ENCODE measurements around the gene SLC6A1. TPM values are rescaled to one million over a fixed set of nuclear protein-coding genes. Genes with fewer than 3 reads are reported as not detected.

The SLC6A1 gene
- total and polyA plus RNA-seq, 2 of the 8 experiments (the other 6 are each of a cell fraction or from before 2014, with no cell fraction given), result 0.30 to 0.63 TPM

DNA sequence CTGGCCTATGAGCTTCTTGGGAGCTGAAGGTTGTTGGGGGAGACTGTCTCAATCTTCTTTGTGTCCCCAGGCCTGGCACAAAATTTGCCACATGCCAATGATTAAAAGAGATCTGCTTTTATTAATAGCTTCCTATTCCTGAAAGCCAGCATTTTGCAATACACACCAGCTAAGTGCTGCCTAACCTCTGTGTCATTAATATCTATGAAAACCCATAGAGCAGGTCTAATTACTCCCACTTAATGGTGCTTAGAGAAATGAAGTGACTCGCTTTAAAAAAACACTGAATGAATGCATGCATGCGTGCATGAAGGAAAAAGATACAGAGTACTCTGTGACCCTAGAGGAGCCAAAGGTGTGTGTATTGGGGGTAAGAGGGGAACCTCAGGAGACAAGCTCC is 55.0 kb downstream of the SLC6A1 start:
- CTCF ChIA-PET (ENCODE audit: partially characterized antibody), result interaction anchor here (0.9 to 9.1 kb wide), 9 partner anchors 13 to 289 kb away, joined by 3 to 81 read pairs (median 4); no protein-coding TSS in a partner anchor
- Histone ChIP-seq H3K4me1 (replicated peaks in 1 of 4; ENCODE audit: control insufficient read depth in 3 of 4, insufficient read depth in 4 of 4, low read length in 3 of 4) (no peaks in the 10 kb centered on the region), H2BK15ac (ENCODE audit: low read length) (no peak overlapping the region), H3K23me2 (ENCODE audit: low read depth, low read length) (no peaks in the 10 kb centered on the region), H3K27ac (ENCODE audit: low read depth, low read length) (no peak overlapping the region), H3K79me1 (ENCODE audit: low read depth, low read length) (no peaks in the 10 kb centered on the region), H3K4me2 (ENCODE audit: insufficient read depth in 1 of 2, low read depth in 2 of 2, low read length in 2 of 2) (no peak overlapping the region), H4K5ac (ENCODE audit: insufficient read length, low read depth, low read length) (no peak overlapping the region), H2BK20ac (ENCODE audit: low read length) (no peak overlapping the region), H3K9ac (replicated peaks in 1 of 4; ENCODE audit: extremely low read depth in 1 of 4, low read depth in 3 of 4, low read length in 3 of 4) (no peak overlapping the region), H3K36me3 (ENCODE audit: control insufficient read depth in 2 of 4, insufficient read depth in 4 of 4, low read length in 3 of 4) (no peaks in the 10 kb centered on the region), H4K8ac (ENCODE audit: extremely low read depth, insufficient read depth, low read length) (no peak overlapping the region), H2BK12ac (ENCODE audit: low read depth, low read length) (no peak overlapping the region), H3K4me3 (ENCODE audit: extremely low read depth in 1 of 4, insufficient read depth in 2 of 4, low read depth in 3 of 4, low read length in 4 of 4) (no peak overlapping the region), H2AK5ac (ENCODE audit: low read depth, low read length) (no peak overlapping the region), H3K79me2 (ENCODE audit: control insufficient read depth in 1 of 2, insufficient read depth in 2 of 2, low read length in 2 of 2) (no peaks in the 10 kb centered on the region), H4K91ac (replicated peaks; ENCODE audit: insufficient read length, low read length) (no peak overlapping the region), H2AFZ (ENCODE audit: low read length) (no peak overlapping the region), H3K4ac (replicated peaks; ENCODE audit: insufficient read length, low read depth, low read length) (no peak overlapping the region), H3K18ac (ENCODE audit: extremely low read depth, low read length) (no peak overlapping the region), H3K56ac (replicated peaks; ENCODE audit: insufficient read length, low read depth, low read length) (no peak overlapping the region), H2BK5ac (ENCODE audit: low read depth, low read length) (no peak overlapping the region), H2BK120ac (replicated peaks; ENCODE audit: low read depth, low read length) (no peak overlapping the region), H3K9me3 (ENCODE audit: insufficient read depth in 2 of 2, low read depth in 1 of 2, low read length in 1 of 2) (peaks cover 0 to 2% of the 10 kb centered on the region in 2 experiments; a peak in 1 of 4 replicates), H3K27me3 (replicated peaks in 1 of 4; ENCODE audit: control insufficient read depth in 3 of 4, extremely low read depth in 1 of 4, insufficient read depth in 3 of 4, low read length in 3 of 4) (peaks cover 0 to 3% (median 0%) of the 10 kb centered on the region in 4 experiments; a peak in 1 of 7 replicates), H4K20me1 (replicated peaks in 1 of 2; ENCODE audit: control insufficient read depth in 1 of 2, insufficient read depth in 2 of 2, low read length in 2 of 2) (no peaks in the 10 kb centered on the region), H3K14ac (ENCODE audit: insufficient read length) (no peak overlapping the region), H3K23ac (ENCODE audit: insufficient read length) (no peak overlapping the region)
- WGBS, 2 experiments (ENCODE audit: extremely low coverage in 1 of 2, insufficient coverage in 1 of 2, insufficient read length in 1 of 2, insufficient replicate concordance in 2 of 2, low coverage in 1 of 2, low lambda C conversion rate in 2 of 2, missing lambda C conversion rate in 1 of 2), result 84% methylated on average over 2 of the region's 2 CpGs; no CpG with 5 or more reads in 1 of the 2 experiments
- no peak for DNase-seq (ENCODE audit: low read depth in 1 of 2, low spot score in 2 of 2)
- POLR2A ChIA-PET (ENCODE audit: partially characterized antibody), result no interaction called here
- TF ChIP-seq TBP (IDR thresholded peaks at IDR 0.05; ENCODE audit: low read depth, low read length) (no peak), JUND (IDR thresholded peaks at IDR 0.05; ENCODE audit: low read length) (no peak), CHD2 (IDR thresholded peaks at IDR 0.05; ENCODE audit: low read length) (no peak), EP300 (IDR thresholded peaks at IDR 0.05; ENCODE audit: borderline replicate concordance in 1 of 2, low read depth in 2 of 2, low read length in 2 of 2) (no peak), TAF1 (IDR thresholded peaks at IDR 0.05; ENCODE audit: low read depth, low read length) (no peak), SIN3A (conservative IDR thresholded peaks at IDR 0.05 in 1 of 2, IDR thresholded peaks at IDR 0.05 in 1 of 2; ENCODE audit: low read depth in 1 of 2, low read length in 2 of 2) (no peak), CBX5 (IDR thresholded peaks at IDR 0.05; ENCODE audit: low read depth, low read length) (no peak)
- FAIRE-seq, result no peak

Data from H1 (cell line).